ENCODE measurements around the gene UGT3A1.

UGT3A1 gene

DNA sequence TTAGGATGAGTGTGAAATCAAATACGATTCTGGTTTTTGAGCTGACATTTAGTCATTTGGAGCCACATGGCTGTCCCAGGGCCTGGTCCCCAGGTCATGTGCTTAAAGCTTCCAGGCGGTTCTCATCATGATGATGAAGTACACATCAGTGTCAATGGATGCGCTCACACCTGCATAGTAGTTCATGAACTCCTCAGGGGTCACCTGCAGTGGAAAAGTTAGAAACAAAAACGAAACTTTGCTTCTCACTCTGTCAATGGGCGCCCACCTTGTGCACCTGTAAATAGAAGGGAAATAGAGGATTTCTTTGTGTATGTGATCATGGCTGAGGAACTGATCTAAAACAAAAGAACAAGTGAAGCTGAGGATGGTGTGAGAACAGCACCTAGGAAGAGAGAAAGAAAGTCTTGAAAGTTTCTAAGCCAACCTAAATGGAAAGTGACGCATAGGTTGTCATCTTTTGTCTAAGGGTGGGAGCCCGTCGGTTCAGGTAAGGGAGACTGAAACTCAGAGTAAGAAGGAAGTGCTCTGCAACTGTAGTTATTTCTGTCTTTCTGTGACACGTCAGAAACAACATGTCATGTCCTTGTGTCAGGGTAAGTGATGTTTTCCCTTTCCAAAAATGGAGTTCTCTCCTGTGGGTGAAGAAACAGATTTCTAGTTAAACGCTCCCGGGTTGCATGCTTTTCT is 86.6 kb downstream of the UGT3A1 start:
- no peak for DNase-seq

DNA sequence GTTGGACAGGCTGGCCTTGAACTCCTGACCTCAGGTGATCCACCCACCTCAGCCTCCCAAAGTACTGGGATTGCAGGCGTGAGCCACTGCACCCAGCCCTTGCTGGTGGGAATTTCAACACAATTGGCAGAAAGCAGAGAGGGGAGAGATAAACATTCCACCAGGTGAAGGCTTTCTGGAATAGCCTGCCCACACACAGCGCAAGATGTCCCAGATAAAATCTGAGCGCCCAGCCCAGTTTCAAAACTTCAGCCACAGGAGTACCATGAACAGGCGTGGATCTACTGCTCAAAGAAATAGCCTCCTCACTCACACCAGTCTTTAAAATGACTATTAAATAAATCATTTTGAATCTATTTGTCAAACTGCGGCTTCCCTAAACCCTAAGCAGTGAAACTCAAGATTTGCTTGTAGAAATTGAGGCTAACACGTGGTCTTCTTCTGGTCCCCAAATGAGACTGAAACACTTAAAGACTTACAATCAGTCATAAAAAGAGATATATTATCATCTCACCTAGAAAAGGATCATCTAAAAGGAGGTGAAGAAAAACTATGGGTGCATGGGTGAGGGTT is 87.5 kb downstream of the UGT3A1 start:
- no peak for DNase-seq

DNA sequence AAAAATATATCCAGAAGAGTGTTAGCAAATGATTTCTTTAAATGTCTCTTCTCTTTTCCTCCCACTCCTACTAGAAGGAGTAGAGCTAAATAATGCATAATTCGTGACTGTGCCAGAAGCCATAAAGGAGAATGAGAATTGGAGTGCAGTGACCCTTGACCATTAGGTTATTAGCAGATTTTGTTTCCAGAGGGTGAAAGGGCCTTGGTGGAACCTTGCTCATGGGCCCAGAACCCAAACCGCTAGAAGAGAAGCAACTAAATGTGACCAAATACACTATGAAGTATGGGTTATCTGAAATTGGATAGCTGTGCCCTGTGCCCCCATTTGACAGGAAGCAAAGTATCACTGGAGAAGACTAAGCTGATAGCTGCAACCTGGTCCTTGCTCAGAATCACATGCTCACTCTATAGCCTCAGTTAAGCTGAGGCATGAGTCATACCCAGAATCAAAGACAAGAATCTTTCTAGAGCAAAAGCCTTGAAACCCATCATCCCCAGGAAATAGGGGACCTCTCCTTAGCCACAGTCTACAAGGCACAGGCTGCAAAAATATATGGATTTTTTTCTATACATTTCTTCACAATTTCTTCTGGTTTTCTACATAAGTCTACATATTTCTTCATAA is 89.0 kb downstream of the UGT3A1 start:
- DNase-seq, result no peak
